ENCODE measurements around the gene CTCF. TPM values are rescaled to one million over a fixed set of nuclear protein-coding genes. Genes with fewer than 3 reads are reported as not detected.

The CTCF gene
- total RNA-seq, 3 donors from 2014 or later (not counting 1 experiment from before 2014, with no cell fraction given): 61.4 to 76.7 (median 63.6) TPM

- Mint-ChIP-seq H3K27ac (peak overlapping the region in 1 of 2 donors; percentile 14), H3K36me3 (no peaks in the 10 kb centered on the region), H3K4me1 (peaks cover 10 to 15% of the 10 kb centered on the region in 2 donors), H3K27me3 (ENCODE audit: low read depth in 2 of 2) (no peaks in the 10 kb centered on the region), H3K4me3 (no peak overlapping the region), H3K9me3 (no peaks in the 10 kb centered on the region)
- WGBS (ENCODE audit: insufficient coverage): 97% methylated on average over 4 of the region's 4 CpGs
- no peaks in the 10 kb centered on the region for H3K27me3 ChIP-seq (ENCODE audit: control insufficient read depth, insufficient read depth, low read length)
- H3K27ac ChIP-seq (ENCODE audit: low read length): no peak overlapping the region
- intact Hi-C loops (cut with micrococcal nuclease): no loop called here
- H3K36me3 ChIP-seq (ENCODE audit: control insufficient read depth, insufficient read depth, low read length): peaks cover 32% of the 10 kb centered on the region
- ATAC-seq: no peak
- no peak for DNase-seq
- no peaks in the 10 kb centered on the region for H3K4me1 ChIP-seq (ENCODE audit: control insufficient read depth, insufficient read depth, low read length)
- H3K9me3 ChIP-seq (ENCODE audit: control insufficient read depth, insufficient read depth, low read length): no peaks in the 10 kb centered on the region
- TF ChIP-seq, protein P1, sequence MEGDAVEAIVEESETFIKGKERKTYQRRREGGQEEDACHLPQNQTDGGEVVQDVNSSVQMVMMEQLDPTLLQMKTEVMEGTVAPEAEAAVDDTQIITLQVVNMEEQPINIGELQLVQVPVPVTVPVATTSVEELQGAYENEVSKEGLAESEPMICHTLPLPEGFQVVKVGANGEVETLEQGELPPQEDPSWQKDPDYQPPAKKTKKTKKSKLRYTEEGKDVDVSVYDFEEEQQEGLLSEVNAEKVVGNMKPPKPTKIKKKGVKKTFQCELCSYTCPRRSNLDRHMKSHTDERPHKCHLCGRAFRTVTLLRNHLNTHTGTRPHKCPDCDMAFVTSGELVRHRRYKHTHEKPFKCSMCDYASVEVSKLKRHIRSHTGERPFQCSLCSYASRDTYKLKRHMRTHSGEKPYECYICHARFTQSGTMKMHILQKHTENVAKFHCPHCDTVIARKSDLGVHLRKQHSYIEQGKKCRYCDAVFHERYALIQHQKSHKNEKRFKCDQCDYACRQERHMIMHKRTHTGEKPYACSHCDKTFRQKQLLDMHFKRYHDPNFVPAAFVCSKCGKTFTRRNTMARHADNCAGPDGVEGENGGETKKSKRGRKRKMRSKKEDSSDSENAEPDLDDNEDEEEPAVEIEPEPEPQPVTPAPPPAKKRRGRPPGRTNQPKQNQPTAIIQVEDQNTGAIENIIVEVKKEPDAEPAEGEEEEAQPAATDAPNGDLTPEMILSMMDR (IDR thresholded peaks at IDR 0.05): no peak
- no peak overlapping the region for H3K4me3 ChIP-seq (ENCODE audit: low read length)
Measured at GRCh38 chr16:67571981-67572431, 9.7 kb downstream of the CTCF start.

DNA sequence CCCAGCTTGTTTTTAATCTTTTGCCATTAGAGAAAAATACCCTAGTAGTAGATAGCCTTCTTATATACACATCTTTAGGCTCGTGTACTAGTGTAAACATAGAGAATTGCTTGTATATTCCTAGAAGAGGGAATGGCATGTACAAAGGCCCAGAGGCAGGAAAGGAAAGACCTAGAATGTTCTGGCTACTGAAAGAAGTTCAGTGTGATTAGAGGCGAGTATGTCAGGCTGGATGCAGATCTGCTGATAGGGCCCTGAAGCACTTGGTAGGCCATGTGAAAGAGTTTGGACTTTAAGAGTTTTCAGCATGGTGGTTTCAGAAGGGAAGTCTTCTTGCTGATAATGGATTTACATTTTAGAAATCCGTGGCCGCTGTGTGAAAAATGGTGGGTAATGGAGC is 17.4 kb downstream of the CTCF start:
- H3K36me3 Mint-ChIP-seq: no peaks in the 10 kb centered on the region
- no peaks in the 10 kb centered on the region for H3K9me3 Mint-ChIP-seq
- no peak overlapping the region for H3K4me3 Mint-ChIP-seq
- TF ChIP-seq, protein P1 (IDR thresholded peaks at IDR 0.05): no peak
- no peak for DNase-seq
- WGBS (ENCODE audit: insufficient coverage): 86% methylated on average over 4 of the region's 4 CpGs
- Histone ChIP-seq H3K9me3 (ENCODE audit: control insufficient read depth, insufficient read depth, low read length) (no peaks in the 10 kb centered on the region), H3K4me3 (ENCODE audit: low read length) (no peak overlapping the region), H3K27me3 (ENCODE audit: control insufficient read depth, insufficient read depth, low read length) (no peaks in the 10 kb centered on the region), H3K4me1 (ENCODE audit: control insufficient read depth, insufficient read depth, low read length) (no peaks in the 10 kb centered on the region), H3K27ac (ENCODE audit: low read length) (no peak overlapping the region), H3K36me3 (ENCODE audit: control insufficient read depth, insufficient read depth, low read length) (peaks cover 10% of the 10 kb centered on the region)
- no peak for ATAC-seq
- intact Hi-C loops (cut with micrococcal nuclease): no loop called here
- no peaks in the 10 kb centered on the region for H3K27me3 Mint-ChIP-seq (ENCODE audit: low read depth in 2 of 2)
- H3K27ac Mint-ChIP-seq: peak overlapping the region; percentile 16 to 74
- H3K4me1 Mint-ChIP-seq: peaks cover 7 to 24% of the 10 kb centered on the region in 2 donors

DNA sequence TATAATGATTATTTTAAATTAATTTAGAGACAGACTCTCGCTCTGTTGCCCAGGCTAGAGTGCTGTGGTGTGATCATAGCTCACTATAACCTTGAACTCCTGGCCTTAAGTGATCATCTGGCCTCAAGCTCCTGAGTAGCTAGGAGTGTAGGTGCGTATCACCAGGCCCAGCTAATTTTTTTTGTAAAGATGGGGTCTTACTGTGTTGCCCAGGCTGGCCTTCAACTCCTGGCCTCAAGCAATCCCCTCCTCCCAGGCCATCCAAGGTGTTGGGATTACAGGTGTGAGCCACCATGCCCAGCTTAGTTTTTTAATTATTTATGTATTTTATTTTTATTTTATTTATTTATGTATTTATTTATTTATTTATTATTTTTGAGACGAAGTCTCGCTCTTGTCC is 17.9 kb downstream of the CTCF start:
- WGBS (ENCODE audit: insufficient coverage): 92% methylated on average over 4 of the region's 4 CpGs
- H3K27ac Mint-ChIP-seq: peak overlapping the region; percentile 16 to 74

More for the DNA sequence above, 17.9 kb downstream of the CTCF start:
- Mint-ChIP-seq H3K4me3 (no peak overlapping the region), H3K36me3 (no peaks in the 10 kb centered on the region), H3K4me1 (peaks cover 9 to 26% of the 10 kb centered on the region in 2 donors), H3K27me3 (ENCODE audit: low read depth in 2 of 2) (no peaks in the 10 kb centered on the region), H3K9me3 (no peaks in the 10 kb centered on the region)
- Histone ChIP-seq H3K4me3 (ENCODE audit: low read length) (no peak overlapping the region), H3K27me3 (ENCODE audit: control insufficient read depth, insufficient read depth, low read length) (no peaks in the 10 kb centered on the region), H3K9me3 (ENCODE audit: control insufficient read depth, insufficient read depth, low read length) (no peaks in the 10 kb centered on the region), H3K36me3 (ENCODE audit: control insufficient read depth, insufficient read depth, low read length) (peaks cover 6% of the 10 kb centered on the region), H3K4me1 (ENCODE audit: control insufficient read depth, insufficient read depth, low read length) (no peaks in the 10 kb centered on the region), H3K27ac (ENCODE audit: low read length) (no peak overlapping the region)
- TF ChIP-seq, protein P1 (IDR thresholded peaks at IDR 0.05): no peak
- intact Hi-C loops (cut with micrococcal nuclease): no loop called here
- ATAC-seq (no peak), DNase-seq (no peak)
